Astrocyte of the spinal cord (primary cell): Measurements from ENCODE around the gene KRTAP12-3.

Source experiments
- DNase-seq: peaks from one replicate; pipeline ENCODE4 v3.0.0; 2011; ENCODE audit warnings: low read depth, low spot score
- H3K4me3 ChIP-seq: 2 replicates; pipeline ENCODE4 v1.5.1; 2011; ENCODE audit warnings: low read depth, mild to moderate bottlenecking, low read length, moderate library complexity
- in situ Hi-C: cut with HindIII; loops from 2 replicates; pipeline ENCODE4 v1.10.0; 2017; ENCODE audit warnings: low sequenced_read_pairs
- TF ChIP-seq, protein P1 (sequence below): IDR thresholded peaks from 2 replicates; pipeline ENCODE4 v1.5.1; 2012; ENCODE audit warnings: low read depth, mild to moderate bottlenecking, low read length, inconsistent platforms

The KRTAP12-3 gene

DNA sequence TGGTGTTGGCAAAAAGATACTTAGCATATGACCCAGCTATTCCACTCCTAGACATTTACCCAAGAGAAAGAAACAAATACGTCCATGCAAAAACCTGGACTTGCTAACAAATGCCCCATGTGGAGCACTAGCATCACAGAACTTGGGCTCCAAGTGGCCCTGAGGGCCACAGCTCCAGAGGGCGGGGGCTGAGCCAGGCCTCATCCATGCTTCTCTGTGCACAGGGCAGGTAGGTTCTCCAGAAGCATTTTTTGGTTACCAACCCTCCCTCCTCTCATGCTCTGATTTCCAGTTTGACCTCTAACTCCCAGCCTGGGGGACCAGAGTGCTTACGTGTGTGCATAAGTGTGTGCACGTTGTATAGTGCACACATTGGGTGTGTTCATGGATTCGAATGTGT is 7.0 kb downstream of the KRTAP12-3 start:
- no peak overlapping the region for H3K4me3 ChIP-seq
- no peak for DNase-seq
- TF ChIP-seq, protein P1, sequence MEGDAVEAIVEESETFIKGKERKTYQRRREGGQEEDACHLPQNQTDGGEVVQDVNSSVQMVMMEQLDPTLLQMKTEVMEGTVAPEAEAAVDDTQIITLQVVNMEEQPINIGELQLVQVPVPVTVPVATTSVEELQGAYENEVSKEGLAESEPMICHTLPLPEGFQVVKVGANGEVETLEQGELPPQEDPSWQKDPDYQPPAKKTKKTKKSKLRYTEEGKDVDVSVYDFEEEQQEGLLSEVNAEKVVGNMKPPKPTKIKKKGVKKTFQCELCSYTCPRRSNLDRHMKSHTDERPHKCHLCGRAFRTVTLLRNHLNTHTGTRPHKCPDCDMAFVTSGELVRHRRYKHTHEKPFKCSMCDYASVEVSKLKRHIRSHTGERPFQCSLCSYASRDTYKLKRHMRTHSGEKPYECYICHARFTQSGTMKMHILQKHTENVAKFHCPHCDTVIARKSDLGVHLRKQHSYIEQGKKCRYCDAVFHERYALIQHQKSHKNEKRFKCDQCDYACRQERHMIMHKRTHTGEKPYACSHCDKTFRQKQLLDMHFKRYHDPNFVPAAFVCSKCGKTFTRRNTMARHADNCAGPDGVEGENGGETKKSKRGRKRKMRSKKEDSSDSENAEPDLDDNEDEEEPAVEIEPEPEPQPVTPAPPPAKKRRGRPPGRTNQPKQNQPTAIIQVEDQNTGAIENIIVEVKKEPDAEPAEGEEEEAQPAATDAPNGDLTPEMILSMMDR: no peak
- in situ Hi-C loops: no loop called here

DNA sequence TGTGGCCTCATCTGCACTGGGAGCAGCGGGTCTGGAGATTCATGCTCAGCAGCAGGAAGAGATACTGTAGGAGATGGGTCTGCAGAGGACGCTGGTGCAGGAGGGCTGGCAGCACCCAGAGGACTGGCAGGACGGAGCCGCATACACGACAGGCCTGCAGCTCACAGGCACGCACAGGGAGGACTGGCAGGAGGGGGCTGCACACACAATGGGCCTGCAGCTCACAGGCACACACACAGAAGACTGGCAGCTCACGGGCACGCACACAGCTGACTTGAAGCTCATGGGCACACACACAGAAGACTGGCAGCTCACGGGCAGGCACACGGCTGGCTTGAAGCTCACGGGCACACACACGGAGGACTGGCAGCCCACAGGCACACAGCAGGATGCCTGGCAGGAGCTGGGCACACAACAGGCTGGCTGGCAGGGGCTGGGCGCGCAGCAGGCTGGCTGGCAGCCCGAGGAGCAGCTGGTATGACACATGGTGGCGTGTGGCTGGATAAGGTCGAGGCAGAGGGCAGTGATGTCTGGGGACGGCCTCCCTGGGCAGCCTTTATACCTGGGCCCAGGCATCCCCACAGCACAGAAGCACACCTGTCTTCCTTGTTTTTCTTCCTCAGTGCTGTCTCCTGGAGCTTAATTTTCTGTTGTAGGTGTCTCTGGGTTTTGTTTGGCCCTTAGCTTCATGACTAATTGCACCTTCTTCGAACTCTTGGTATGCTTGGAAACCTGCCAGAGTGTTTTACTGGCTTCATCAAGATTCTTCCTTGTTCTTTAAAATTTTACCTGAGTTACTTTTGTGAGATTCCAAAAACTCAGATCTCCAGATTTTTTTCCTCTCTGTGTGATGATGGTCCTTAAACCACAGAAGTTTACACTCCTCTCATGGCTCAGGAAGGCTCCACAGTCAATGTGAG is 8.9 kb downstream of the KRTAP12-3 start, which contains the start of gene KRTAP12-2:
Gene KRTAP12-2, minus strand, starts transcription at position 527 of the 920 bp plus-strand sequence. Its CDS starts 41 bp downstream, at position 486.
- H3K4me3 ChIP-seq: no peak within 1 kb of the TSS
- TF ChIP-seq, protein P1: no peak
- no peak for DNase-seq
- in situ Hi-C loops: no loop called here

DNA sequence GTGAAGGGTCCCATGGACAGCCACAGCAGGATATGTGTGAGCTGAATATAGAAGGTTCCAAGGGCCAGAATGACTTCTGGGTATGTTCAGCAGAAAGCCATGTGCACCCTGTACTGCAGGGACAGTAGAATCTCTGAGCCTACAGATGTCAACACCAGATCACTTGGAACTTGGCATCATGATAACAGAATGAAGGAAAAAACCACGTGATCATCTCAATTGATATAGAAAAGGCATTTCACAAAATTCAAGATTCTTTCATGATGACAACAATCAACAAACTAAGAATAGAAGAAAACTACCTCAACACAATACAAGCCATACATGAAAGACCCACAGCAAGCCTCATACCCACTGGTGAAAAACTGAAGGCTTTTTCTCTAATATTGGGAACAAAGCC is 9.9 kb downstream of the KRTAP12-3 start:
- DNase-seq: no peak
- in situ Hi-C loops: no loop called here
- H3K4me3 ChIP-seq: no peak overlapping the region
- TF ChIP-seq, protein P1: no peak

DNA sequence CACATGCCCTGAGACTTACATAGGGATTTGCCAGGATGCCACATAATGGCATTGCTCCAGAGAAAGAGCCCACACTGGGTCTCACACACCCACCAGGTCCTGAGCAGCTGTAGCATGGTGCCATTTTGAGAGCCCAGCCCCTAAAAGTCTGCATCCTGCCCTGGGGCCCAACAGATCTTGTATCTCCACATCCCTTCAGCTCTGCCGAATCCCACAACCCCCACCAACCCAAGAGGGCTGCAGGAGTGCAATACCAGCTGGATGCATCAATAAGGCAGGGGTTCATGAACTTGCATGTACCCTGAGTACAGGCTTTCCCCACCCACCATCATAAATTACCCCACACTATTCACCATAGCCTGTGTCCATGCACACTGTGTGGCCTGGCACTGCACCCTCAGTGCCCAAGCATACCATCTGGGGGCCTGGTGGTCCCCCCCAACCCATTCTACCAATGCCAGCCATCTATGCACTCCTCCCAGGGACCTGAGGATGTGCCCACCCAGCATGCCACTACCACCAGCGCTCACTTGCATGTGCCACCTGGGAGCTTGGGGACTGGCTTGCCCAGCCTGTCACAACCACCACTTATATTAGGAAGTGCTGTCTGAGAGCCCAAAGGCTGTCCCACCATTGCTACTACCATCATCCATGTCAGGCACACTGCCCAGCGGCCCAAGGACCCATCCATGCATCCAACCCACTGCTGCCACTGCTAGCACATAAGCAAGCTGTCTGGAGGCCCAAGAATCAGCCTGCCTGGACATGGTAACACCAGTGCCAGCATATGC is 13.1 kb downstream of the KRTAP12-3 start:
- TF ChIP-seq, protein P1: no peak
- in situ Hi-C loops: no loop called here
- H3K4me3 ChIP-seq: no peak overlapping the region
- DNase-seq: no peak

DNA sequence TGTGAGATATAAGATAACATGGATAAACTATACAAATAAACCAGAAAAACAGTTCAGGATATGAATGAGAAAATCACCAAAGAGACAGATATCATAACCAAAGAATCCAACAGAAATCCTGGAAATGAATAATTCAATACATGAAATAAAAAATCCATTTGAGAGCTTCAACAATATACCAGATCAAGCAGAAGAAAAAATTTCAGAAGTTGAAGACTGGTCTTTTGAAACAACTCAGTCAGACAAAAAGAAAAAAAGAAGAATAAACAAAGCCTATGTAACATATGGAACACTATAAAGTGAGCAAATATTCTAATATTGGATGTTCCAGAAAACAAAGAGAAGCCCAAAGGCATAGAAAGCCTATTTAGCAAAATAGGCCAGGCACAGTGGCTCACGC is 14.2 kb downstream of the KRTAP12-3 start:
- TF ChIP-seq, protein P1: no peak
- no peak overlapping the region for H3K4me3 ChIP-seq
- in situ Hi-C loops: no loop called here
- DNase-seq: no peak

DNA sequence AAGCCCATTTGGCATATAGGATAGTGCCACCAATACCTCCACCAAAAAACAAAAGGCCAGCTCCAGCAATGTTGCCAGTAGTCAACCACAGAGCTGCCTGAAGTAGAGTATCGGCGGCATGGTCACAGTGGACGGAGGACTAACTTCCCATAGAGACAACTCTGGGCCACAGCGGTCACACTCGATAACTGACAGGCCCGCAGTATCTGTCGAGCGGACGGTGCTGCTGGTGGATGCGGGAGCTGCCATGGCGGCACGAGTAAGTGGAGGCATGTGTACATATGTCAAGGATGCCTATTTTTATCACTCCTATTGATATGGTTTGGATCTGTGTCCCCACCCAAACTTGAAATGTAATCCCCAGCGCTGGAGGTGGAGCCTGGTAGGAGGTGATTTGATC is 20.1 kb downstream of the KRTAP12-3 start:
- in situ Hi-C loops: no loop called here
- H3K4me3 ChIP-seq: no peak overlapping the region
- TF ChIP-seq, protein P1: no peak
- no peak for DNase-seq
